ENCODE results near the gene TACO1.
A peak's percentile ranks its signal among the peaks of the same experiment; 100 is the strongest.

Gene TACO1

DNA sequence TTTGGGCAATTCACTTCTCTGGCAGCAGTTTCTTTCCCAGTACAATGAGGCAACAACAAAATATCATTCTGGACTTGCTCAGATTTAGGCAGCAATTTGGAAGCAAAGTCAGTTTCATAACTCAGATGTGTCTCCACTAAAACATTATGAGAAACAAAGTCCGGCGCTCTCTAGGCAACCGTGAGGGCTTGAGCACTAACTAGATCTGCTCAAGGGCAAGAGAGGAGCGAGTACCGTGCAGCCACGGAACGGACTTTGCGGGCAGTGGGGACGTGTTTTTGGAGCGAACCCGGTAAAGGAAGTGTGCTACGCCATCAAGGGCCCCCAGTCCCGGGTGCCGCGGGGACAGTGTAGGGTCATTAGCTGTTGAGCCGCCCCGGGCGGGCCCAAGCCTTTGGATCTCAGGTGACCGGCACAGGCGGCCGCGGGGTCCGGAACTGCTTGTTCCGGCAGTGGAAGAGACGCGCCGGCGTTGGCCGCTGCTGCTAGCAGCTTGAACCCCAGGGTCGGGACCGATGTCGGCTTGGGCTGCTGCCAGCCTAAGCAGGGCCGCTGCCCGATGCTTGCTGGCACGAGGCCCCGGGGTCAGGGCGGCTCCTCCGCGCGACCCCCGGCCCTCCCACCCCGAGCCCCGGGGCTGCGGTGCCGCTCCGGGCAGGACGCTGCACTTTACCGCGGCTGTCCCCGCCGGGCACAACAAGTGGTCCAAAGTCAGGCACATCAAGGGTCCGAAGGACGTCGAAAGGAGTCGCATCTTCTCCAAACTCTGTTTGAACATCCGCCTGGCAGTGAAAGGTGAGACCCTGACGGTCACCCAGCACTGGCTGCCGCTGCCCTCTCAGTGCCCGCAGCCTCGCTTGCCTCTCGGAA is at the start of gene TACO1:
TSS of gene TACO1 (plus strand) at position 327 of the 870 bp plus-strand sequence. CDS start at position 516, 189 bp downstream.
- DNase-seq = peak; percentile 81

DNA sequence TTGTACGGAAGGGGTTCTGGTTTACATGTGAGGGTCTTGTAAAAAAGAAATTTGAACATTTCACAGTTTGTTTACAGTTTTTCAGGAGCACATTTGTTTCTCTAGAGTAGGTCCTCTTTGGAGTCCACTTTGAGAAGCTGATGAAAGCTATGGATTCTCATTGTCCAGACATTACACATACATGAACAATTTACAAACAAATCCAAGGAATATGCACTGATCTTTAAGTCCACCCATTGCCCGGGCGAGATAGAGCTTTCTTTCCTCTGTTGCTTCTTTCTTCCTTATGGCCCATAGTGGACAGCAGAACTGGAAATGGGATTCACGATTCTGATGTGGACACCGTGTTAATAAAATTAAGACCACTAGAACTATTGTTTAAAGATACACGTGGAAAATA is 48.5 kb upstream of the TACO1 start:
- no peak for DNase-seq

DNA sequence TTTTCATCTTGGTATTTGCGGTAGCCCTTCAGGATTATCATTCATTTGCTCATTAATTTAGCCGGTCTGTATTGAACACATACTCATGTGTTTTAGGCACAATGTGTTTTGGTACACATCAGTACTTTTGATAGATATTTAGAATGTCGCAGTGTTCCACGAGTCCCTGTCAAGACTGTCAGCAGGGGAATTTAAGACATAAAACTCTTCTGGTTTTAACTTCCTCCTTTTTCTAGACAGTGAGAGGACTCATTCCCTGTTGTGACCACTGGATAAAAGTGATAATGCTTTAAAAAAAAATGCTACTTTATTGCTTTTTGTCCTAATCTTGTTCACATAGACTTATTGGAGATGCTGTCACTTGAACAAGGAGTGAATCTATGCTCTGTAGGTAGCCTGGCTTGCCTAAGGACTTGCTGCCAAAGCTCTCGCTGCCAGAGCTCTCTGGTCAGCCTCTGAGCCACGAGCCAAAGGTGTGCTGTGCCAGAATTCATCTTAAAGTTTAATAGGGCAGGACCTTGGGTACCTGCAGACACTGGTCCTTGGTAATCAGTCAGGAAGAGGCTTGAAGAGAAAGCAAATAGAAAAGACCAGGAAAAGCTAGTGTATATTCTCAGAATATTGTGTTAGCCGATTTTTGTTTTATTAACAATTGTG is 45.1 kb upstream of the TACO1 start:
- no peak for DNase-seq

DNA sequence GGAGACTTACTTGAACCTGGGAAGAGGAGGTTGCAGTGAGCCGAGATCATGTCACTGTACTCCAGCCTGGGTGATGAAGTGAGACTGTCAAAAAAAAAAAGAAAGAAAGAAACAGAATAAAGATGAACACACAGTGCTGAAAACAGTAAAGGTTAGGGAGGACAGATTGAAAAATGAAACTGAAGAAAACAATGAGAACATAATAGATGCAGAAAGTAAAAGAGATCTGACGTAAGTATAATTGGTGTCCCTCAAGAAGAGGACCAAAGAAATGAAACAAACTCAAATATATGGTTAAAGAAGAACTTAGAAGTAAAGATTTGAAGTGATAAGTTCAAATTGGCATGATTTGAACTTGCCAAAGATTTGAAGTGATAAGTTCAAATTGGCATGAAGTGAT is 43.3 kb upstream of the TACO1 start:
- no peak for DNase-seq

DNA sequence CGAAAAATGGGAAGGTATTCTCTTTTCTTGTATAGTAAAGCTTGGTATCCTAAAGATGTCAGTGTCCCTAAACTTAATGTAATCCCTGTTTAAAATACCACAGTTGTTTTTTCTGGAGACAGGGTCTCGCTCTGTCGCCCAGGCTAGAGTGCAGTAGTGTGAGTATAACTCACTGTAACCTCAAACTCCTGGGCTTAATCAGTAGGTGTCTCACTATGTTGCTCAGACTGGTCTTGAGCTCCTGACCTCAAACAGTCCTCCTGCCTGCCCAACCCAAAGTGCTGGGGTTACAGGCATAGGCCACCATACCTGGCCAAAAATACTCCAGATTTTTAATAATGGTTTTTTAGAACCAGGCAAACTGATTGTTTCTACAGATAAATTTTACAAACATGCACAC is 42.3 kb upstream of the TACO1 start:
- DNase-seq = no peak

DNA sequence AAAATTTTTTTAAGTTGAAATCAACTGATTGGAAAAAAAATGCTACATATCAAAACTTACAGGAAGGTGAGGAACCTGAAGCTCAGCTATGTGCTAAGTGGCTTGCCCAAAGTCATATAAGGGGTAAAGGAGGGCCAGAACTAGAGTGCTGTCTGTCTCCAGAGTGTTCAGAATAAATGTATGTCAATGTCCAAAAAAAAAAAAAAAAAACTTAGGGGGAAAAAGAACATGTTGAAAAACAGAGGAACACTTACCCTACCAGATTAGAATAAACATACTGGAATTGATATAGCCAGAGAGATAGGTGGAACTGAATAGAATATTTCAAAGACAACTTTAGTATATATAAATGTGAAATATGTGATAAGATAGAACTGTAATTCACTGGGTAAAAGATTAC is 38.9 kb upstream of the TACO1 start:
- no peak for DNase-seq

DNA sequence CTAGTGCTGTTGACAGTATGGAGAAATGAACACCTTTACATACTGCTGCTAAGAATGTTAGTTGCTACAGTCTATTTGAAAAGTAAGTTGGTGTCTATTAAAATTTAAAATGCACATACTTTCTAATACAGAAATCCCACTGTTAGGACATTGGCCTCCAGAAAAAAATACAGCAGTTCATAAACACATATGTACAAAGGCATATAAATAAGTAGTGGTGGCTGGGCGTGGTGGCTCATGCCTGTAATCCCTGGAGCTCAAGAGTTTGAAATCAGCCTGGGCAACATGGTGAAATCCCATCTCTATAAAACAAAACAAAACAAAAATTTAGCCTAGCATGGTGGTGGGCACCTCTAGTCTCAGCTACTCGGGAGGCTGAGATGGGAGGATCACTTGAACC is 37.4 kb upstream of the TACO1 start:
- DNase-seq = no peak

DNA sequence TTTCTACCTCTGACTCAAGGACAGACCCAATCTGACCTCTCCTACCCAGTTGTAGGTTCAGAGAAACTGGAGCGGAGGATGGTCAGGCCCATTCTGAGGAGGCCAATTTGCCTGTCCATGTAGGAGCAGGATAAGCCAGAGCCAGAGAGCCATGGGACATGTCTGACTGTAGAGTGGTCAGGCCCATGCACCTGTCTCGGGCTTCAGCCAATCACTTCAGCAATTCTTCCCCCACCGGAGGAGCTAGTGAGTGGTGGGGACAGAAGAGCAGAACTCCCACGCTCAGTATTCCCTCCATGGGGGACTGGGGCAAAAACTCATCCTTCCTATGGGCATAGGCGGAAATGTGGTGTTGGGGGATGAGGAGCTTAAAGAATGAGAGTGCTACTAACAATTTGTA is 36.1 kb upstream of the TACO1 start:
- no peak for DNase-seq

DNA sequence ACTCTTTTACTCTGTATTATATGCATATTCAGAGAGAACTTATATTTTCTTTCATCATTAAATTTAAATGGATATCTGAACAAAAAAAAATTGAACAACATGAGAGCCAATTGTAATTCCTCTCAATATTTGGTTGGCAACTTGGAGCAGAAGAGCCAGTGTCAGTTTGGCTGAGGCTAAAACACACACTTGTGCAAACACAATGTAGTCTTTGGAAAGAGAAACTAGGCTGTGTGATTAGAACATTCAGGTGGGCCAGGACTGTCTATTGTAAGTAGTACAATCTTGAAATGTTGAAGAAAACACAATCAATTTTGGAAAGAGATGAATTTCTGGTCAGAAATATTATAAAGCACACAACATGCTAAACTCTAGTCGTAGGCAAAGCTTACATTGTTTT is 33.5 kb upstream of the TACO1 start:
- DNase-seq = no peak

DNA sequence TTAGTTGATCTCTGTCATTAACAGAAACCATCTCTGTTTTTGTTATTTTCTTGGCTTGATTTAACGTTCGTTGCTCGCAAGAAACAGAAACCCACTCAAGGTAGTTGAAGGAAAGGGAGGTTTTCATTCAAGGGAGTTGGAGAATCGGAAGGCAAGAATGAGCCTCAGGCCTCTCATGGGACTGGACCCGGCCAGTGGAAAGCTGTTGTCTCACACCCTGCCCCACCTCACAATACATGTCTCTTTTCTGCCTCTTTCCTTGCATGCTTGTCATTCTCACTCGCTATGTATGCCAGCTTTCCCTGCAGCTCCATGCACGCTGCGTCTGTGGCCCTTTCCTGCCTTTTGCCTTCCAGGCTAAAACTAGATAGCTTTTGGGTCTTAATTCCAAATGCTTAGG is 32.1 kb upstream of the TACO1 start:
- no peak for DNase-seq

DNA sequence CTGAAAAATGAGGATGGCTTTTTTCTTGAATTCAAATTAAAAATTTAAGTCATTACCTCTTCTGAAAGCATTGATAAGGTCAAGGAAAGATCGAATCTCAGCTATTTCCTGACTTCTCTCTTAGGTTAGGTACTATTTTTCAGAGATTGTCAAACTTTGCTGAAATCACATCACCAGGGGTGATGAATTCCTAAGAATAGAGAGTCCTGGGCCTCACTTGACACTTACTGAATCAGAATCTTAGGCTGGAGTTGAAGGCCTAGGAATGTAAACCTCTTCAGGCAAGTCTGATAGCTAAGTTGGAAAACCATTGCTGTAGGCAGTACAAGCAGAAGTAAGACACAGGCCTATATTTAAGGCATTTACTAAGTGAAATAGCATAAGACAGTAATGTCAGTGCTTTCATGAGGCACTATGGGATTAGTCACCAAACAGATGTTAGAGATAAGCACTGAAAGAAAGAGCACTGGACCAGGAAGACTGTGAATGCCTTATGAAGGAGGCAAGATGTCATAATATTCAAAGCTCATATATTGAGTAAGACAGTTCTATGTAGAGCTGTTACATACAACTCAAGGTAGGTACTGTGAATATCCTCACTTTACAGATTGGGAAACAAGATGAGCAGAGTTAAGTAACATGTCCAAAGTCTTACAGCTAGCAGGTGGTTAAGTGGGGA is 28.9 kb upstream of the TACO1 start:
- DNase-seq = no peak

DNA sequence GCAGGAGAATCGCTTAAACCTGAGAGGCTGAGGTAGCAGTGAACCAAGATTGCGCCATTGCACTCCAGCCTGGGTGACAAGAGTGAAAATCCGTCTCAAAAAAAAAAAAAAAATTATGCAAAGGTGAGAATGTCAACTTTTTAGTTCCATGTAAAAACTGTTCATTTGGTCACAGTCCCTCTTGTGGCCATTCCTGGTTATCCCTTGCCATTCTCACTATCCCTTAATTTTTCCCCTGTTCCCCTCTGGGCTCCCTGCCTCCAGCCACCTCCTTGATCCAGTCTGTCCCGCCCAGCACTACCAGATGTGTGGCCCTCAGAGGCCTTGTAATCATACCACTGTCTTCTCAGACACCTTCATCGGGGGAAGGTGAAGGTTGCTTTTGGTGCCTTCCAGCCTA is 27.1 kb upstream of the TACO1 start:
- no peak for DNase-seq

DNA sequence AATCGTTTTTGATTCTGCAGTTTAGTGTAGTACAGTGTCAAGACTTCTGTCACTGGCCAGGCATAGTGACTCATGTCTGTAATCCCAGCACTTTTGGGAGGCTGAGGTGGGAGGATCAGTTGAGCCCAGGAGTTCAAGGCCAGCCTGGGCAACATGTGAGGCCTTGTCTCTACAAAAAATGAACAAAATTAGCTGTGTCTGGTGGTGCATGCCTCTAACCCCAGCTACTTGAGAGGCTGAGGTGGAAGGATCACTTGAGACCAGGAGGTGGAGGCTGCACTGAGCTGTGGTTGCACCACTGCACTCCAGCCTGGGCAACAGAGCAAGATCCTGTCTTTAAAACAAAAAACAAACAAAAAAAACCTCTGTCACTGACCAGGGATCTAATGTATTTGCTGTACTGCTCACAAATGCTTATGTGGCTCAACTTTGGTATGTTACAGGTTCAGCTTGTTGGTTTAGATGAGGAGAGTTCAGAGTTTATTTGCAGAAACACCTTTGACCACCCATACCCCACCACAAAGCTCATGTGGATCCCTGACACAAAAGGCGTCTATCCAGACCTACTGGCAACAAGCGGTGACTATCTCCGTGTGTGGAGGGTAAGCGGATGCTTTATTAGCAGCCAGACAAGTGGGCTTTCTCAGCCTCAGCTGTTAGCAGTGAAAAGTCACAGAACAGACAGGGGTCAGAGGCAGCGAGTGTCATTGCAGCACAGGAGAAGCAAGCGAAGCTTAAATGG is 22.5 kb upstream of the TACO1 start:
- no peak for DNase-seq

DNA sequence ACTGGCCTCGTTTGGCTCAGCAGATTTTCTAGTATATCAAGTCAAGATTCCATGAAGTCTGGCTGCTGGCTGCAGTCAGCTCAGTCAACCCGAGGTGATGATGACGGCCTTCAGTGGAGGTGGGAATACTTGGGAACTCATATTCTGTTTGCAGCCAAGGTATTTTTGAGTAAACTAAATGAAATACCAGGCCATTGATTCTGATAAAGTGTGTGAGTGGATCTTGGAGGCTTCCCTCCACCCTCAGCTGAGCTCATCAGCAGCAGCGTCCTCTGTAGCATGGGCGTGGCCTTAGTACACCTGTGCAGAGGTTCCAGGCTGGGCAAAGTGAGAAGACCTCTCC is 22.0 kb upstream of the TACO1 start:
- DNase-seq = no peak

DNA sequence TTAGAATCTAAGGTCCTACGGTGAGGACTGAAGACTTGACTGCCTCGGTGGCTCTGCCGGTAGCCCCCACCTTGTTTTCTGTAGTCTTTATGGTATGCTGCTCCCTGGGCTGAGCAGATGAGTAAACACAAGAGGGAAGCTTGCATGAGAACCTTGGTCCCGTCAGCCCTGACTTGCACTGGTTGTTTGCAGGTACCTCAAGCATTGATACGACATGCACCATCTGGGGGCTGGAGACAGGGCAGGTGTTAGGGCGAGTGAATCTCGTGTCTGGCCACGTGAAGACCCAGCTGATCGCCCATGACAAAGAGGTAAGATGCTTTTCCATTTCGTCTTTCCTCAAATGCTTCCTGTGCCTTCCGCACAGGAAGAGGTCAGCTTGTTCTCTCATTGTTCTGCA is 21.1 kb upstream of the TACO1 start:
- DNase-seq = no peak

DNA sequence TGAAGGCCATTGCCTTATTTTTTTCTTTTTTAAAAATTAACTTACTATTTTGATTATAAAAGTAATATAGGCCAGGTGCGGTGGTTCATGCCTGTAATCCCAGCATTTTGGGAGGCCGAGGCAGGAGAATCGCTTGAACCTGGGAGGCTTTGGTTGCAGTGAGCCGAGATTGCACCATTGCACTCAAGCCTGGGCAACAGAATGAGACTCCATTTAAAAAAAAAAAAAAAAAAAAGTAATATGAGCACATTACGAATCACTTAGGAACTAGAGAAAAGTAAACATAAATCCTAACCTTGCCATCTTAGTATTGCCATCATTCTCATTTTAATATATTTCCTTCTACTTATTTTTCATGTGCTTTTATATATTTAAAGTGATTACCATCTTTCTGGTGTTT is 12.9 kb upstream of the TACO1 start:
- no peak for DNase-seq

DNA sequence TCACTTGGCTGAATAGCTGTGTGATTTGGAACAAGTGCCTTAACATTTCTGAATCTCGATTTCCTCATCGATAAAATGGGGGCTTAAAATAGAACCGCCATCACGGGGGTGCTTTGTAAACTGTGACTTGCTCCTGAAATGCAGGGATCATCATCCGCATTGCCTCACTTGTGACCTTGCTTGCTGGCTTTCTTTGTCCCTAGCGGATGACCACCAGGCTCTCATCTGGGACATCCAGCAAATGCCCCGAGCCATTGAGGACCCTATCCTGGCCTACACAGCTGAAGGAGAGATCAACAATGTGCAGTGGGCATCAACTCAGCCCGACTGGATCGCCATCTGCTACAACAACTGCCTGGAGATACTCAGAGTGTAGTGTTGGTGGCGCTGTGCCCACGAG is 11.9 kb upstream of the TACO1 start:
- no peak for DNase-seq

DNA sequence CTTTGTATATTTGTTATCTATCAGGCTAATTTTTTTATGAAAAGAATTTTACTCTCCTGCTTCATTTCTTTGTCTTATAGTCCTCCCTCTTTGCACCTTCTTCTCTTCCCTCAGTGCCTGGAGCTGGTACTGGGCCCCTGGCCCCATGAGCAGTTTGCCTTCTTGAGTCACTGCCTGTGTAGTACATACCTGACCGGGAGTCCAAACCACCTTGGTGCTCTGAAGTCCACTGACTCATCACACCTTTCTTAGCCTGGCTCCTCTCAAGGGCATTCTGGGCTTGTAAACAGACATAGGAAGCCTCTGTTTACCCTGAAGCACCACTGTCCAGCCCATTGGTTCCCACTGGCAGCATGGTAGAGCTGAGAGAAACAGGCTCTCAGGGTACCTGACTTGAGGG is 11.0 kb upstream of the TACO1 start:
- DNase-seq = no peak

DNA sequence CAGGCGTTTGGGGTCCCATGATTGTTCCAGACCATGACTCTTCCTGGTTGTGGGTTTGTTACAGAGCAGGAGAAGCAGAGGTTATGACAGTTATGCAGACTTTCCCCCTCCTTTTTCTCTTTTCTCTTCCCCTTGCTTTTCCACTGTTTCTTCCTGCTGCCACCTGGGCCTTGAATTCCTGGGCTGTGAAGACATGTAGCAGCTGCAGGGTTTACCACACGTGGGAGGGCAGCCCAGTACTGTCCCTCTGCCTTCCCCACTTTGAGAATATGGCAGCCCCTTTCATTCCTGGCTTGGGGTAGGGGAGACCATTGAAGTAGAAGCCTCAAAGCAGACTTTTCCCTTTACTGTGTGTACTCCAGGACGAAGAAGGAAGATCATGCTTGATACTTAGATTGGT is 7.9 kb upstream of the TACO1 start:
- DNase-seq = no peak

DNA sequence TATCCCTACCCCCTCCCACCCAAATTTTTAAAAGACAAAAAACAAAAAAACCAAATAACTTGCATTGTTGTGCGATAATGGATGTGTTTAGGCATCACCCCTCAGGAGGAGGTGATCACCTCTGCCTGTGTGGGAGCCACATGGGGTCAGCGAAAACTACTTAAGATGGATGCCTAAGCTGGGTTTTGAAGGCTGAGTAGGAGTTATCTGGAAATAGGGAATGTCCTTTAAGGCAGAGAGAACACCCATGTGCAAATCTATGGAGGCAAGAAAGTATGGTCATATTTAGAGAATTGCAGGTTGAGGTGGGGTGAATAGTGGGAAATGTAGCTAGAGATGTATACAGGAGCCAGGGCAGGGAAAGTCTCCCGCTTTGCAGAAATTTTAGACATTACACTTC is 5.6 kb upstream of the TACO1 start:
- DNase-seq = no peak

DNA sequence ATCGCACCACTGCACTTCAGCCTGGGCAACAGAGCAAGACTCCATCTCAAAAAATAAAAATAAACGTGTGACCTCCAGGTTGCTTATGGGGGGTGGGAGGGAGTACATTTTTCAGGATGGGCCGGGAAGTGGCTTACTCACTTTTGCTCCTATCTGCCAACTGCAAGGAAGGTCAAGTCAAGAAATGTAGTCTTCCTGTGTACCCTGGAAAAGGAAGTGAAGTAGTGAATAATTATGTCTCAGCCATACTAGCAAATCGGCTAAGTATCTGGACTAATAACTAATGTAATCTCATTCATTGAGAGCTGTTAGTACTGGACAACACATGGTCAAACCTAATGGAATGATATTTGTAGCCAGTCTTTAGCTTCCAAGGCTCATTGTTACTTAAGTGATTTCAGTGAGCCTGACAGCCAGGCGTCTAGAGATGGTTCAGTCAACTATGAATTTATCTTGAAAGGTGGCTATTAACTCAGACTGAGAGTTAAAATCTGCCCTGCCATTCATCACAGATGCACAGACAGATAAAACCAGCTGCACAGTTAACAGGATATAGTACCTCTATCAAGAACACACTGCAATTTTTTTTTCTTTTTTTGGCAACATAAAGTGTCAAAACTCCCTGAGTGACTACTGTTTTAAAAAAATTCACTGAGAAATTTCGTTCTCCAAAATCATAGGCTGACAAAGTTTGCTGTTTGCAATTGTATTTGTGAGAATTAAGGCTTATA is 3.7 kb upstream of the TACO1 start:
- DNase-seq = no peak

DNA sequence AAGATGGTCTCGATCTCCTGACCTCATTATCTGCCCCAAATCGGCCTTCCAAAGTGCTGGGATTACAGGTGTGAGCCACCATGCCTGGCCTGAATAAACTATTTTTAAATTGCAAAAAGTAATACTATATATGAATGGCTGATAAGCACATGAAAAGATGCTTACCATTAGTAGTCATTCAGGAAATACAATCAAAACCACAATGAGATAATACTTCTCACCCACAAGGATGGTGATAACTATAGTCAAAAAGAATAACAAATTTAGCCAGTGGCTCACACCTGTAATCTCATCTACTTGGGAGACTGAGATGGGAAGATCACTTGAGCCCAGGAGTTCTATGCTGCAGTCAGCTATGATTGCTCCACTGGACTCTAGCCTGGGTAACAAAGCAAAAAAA is 2.4 kb upstream of the TACO1 start:
- no peak for DNase-seq

Data from CD4-positive, alpha-beta T cell treated with Interleukin-17A for 4 hours (primary cell).